GM18505 (cell line): Measurements from ENCODE around the gene WAC.
"Not testable (repeated sequence)": the region's sequence is repeated elsewhere in the genome, so short reads cannot be mapped to it uniquely, and the experiment has no call there.

Experiments used
- ATAC-seq: cut with Tn5 transposase; IDR thresholded peaks from one replicate; pipeline ENCODE4 v1.9.1; 2021; ENCODE audit not compliant: unreplicated experiment
- POLR2A ChIP-seq: IDR thresholded peaks from 4 replicates; pipeline ENCODE4 v1.6.1; 2011; ENCODE audit warnings: borderline replicate concordance; ENCODE audit not compliant: insufficient read depth, insufficient read length; ENCODE audit errors: extremely low read depth

The WAC gene

GRCh38 chr10:28564905-28565304, 32.0 kb downstream of the WAC start:
- no peak for TF ChIP-seq POLR2A
- ATAC-seq: no peak

DNA sequence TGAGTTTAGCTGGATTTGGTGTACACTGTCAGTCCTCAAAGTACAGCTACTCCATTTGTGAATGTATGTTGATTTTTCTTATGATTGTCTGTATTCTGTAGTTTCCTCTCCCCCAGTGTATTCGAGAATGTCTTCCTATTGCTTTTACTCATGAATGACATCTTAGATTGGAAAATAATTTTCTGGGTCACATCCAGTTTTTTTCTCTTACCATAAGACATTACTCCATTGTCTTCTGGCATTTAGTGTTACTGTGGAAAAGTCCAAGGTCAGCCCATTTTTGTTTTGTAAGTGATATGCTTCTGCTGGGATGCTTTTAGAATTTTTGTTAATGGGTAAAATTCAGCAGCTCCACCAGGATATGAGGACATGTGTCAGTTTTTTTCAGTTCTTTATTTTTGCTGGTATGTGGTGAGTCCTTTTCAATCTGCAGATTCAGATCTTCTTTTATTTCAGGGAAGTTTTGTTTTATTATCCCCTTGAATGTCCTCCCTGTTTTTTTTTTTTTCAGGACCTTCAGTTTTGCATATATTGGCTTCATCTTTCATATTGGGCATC, 33.6 kb downstream of the WAC start:
- ATAC-seq: no peak
- no peak for TF ChIP-seq POLR2A

- ATAC-seq: no peak
These were observed 36.7 kb downstream of the WAC start for GRCh38 chr10:28569506-28570159.

GRCh38 chr10:28570598-28570997, 37.7 kb downstream of the WAC start:
- TF ChIP-seq POLR2A: no peak
- ATAC-seq: no peak

More at GRCh38 chr10:28569506-28570159, 36.7 kb downstream of the WAC start:
- TF ChIP-seq POLR2A: no peak

DNA sequence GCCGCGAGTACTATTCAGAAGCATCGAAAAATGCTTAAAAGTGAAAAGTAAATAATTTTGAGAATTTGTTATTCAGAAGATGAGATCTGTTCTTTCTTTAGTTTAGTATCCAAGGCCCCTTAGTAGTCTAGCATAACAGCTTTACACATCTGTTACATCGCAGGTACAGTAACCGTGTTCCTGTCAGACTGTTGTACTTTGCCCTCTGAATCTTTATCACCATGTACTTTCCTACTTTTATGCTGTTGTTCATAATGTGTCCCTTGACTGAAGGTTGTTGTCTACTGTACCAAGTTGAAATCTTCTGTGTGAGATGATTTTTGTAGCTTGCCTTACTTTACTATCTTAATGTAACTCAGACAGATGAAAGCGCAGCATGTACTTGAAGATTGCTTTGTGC, 38.3 kb downstream of the WAC start:
- TF ChIP-seq POLR2A: no peak
- ATAC-seq: no peak

GRCh38 chr10:28574214-28574613, 41.3 kb downstream of the WAC start:
- not testable (repeated sequence) for ATAC-seq

DNA sequence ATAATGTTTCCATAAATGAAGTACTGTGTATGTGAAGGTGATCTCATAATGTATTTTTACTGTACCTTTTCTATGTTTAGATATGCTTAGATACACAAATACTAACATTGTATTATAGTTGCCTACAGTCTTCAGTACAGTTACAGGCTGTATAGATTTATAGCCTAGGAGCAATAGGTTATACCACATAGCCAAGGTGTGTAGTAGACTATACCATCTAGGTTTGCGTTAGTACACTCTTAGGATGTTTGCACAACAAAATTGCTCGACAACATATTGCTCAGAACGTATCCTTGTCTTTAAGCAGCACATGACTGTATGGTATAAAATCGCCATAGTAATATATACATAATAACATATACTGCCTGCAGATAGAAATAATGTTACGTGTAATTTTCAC, 42.9 kb downstream of the WAC start:
- ATAC-seq: no peak
- no peak for TF ChIP-seq POLR2A

DNA sequence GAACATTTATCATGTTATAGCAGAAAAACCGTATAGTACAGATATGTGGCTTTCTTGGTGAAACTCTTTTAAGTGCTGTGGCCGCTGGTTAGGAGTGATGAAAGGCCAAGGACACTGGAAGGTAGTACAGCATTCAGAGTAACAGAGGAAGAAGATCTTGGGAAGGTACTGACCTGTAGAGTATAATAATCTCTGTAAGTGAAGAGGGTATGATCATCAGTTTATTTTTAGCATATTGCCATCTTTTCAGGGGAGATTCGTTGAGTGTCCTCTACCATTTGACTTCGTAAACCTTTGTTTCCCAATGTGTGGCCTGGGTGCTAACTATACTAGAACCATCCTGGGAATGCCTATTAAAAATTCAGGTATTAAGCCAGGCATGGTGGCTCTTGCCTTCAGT, 44.6 kb downstream of the WAC start:
- no peak for TF ChIP-seq POLR2A
- ATAC-seq: no peak

DNA sequence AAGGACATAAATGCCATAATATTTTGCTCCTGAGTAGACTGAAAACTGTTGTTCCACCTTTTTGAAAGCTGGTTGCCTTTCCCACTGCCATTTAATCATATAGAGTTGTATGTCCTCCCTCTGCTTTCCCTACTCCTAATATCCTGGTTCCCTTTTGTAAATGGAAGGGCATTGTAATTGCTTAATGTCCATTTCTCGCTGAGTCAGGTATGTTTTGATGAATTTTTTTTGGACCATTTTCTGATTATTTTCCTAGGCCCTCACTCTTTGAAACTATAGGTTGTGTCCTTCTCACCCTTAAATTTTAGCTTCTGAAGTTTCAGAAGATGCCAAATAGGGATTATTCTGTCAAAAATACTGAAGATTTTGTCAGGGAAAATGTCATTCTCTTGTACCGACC, 45.5 kb downstream of the WAC start:
- ATAC-seq: no peak
- TF ChIP-seq POLR2A: no peak

DNA sequence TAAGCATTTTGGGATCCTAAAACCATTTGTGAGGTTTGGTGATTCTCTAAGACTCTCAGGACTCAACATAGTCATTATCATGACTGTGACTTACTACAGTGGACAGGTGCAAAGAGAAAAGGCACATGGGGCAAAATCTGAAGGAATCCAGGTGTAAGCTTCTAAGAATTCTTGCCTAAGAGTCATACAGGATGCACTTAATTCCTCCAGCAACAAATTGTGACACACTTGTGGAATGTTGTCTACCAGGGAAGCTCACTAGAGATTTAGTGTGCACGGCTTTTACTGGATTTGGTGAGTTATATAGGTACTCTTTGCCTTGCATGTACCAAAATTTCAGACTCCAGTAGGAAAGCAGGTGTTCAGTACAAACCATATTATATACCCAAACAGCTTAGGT, 47.9 kb downstream of the WAC start:
- TF ChIP-seq POLR2A: no peak
- ATAC-seq: no peak

GRCh38 chr10:28581916-28582315, 49.0 kb downstream of the WAC start:
- TF ChIP-seq POLR2A: no peak
- no peak for ATAC-seq

- ATAC-seq: no peak
- TF ChIP-seq POLR2A: no peak
These were observed 52.2 kb downstream of the WAC start for GRCh38 chr10:28585076-28585475.

DNA sequence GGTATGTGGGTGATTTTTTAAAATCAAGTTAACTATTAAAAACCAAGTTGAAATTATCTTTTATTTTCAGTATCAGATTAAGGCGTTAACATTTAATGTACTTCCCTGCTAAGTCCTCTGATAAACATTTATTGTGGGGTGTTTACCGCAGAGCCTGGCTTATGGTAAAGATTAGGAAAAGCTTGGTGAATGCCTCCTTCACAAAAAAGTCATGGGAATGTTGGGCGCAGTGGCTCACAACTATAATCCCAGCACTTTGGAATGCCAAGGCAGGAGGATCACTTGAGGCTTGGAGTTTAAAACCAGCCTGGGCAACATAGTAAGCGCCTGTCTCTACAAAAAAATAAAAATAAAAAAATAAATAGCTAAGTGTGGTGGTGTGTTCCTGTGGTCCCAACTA, 53.3 kb downstream of the WAC start:
- TF ChIP-seq POLR2A: no peak
- ATAC-seq: no peak

GRCh38 chr10:28587270-28587969, 54.5 kb downstream of the WAC start:
- no peak for TF ChIP-seq POLR2A
- no peak for ATAC-seq

GRCh38 chr10:28587970-28588290, 55.0 kb downstream of the WAC start:
- no peak for TF ChIP-seq POLR2A
- ATAC-seq: no peak

GRCh38 chr10:28592953-28593352, 60.0 kb downstream of the WAC start:
- no peak for TF ChIP-seq POLR2A
- no peak for ATAC-seq
